ENCODE measurements around the gene IQSEC3. TPM values are rescaled to one million over a fixed set of nuclear protein-coding genes. Genes with fewer than 3 reads are reported as not detected.

Gene IQSEC3
- total RNA-seq, 6 donors from 2014 or later: 2.1 to 19.0 (median 8.2) TPM

DNA sequence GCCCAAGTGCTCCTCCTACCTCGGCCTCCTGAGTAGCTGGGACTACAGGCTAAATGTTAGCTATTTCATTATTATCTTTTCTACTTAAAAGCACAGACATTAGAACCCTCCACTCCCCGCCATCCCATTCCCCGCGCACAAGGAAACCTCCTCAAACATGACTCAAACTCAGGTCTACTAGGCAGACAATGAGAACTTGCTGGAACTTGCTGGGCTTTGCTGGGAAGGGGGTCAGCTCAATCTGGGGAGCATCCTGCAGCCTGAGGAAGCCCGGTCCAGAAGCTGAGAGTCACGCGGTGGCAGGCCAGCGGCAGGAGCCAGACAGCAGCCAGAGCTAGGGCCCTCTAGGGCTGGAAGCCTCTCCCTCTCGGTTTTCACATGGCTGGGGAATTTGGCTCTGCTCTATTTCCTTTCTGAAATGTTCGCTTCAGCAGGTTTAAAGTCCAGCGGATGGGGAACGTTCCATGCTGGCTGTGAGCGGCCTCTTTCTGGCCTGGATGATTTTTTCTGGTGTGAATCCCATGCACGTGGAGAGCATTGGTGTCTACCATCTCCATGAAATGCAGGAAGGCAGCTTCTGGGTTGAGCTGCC, 78.9 kb downstream of the IQSEC3 start:
- TF ChIP-seq POLR2AphosphoS5 (IDR thresholded peaks at IDR 0.05) (no peak), EP300 (IDR thresholded peaks at IDR 0.05) (no peak), POLR2A (IDR thresholded peaks at IDR 0.05) (no peak)
- TF ChIP-seq, protein P1, sequence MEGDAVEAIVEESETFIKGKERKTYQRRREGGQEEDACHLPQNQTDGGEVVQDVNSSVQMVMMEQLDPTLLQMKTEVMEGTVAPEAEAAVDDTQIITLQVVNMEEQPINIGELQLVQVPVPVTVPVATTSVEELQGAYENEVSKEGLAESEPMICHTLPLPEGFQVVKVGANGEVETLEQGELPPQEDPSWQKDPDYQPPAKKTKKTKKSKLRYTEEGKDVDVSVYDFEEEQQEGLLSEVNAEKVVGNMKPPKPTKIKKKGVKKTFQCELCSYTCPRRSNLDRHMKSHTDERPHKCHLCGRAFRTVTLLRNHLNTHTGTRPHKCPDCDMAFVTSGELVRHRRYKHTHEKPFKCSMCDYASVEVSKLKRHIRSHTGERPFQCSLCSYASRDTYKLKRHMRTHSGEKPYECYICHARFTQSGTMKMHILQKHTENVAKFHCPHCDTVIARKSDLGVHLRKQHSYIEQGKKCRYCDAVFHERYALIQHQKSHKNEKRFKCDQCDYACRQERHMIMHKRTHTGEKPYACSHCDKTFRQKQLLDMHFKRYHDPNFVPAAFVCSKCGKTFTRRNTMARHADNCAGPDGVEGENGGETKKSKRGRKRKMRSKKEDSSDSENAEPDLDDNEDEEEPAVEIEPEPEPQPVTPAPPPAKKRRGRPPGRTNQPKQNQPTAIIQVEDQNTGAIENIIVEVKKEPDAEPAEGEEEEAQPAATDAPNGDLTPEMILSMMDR (IDR thresholded peaks at IDR 0.05): no peak
- H3K27ac ChIP-seq: no peak overlapping the region
- no peak for DNase-seq
- 74 to 76% methylated on average over 10 to 14 of the region's 14 CpGs for WGBS, 2 donors
- H3K4me3 ChIP-seq: no peak overlapping the region
- H3K36me3 ChIP-seq: no peaks in the 10 kb centered on the region
- ATAC-seq (ENCODE audit: low FRiP score in 2 of 2): no peak
- no peaks in the 10 kb centered on the region for H3K27me3 ChIP-seq
- peaks cover 0 to 4% (median 0%) of the 10 kb centered on the region in 4 donors for H3K4me1 ChIP-seq
- H3K9me3 ChIP-seq: no peaks in the 10 kb centered on the region

DNA sequence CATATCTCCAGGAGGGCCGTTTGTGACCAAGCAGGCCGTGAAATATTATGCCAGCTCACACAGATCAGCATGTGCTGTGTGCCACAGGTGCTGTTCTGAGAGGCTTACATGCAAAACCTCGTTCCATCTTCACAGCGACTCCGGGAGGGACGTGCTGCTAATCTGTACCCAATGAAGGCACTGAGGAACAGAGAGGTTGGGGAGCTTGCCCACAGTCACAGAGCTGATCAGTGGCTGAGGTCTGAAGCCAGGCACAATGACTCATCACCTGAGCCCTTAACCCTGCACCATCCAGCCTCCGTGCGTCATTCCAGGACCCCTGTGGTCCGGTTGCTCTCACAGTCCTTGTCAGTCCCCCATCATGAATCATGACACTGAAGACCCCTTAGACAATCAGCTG, 80.7 kb downstream of the IQSEC3 start:
- no peaks in the 10 kb centered on the region for H3K36me3 ChIP-seq
- no peaks in the 10 kb centered on the region for H3K9me3 ChIP-seq
- H3K27ac ChIP-seq: no peak overlapping the region
- no peaks in the 10 kb centered on the region for H3K27me3 ChIP-seq
- no peak overlapping the region for H3K4me3 ChIP-seq
- no peak for ATAC-seq (ENCODE audit: low FRiP score in 2 of 2)
- no peak for TF ChIP-seq POLR2AphosphoS5 (IDR thresholded peaks at IDR 0.05)
- 72 to 89% methylated on average over 3 to 9 of the region's 9 CpGs for WGBS, 2 donors
- H3K4me1 ChIP-seq: peaks cover 0 to 4% (median 0%) of the 10 kb centered on the region in 4 donors
- DNase-seq: no peak

DNA sequence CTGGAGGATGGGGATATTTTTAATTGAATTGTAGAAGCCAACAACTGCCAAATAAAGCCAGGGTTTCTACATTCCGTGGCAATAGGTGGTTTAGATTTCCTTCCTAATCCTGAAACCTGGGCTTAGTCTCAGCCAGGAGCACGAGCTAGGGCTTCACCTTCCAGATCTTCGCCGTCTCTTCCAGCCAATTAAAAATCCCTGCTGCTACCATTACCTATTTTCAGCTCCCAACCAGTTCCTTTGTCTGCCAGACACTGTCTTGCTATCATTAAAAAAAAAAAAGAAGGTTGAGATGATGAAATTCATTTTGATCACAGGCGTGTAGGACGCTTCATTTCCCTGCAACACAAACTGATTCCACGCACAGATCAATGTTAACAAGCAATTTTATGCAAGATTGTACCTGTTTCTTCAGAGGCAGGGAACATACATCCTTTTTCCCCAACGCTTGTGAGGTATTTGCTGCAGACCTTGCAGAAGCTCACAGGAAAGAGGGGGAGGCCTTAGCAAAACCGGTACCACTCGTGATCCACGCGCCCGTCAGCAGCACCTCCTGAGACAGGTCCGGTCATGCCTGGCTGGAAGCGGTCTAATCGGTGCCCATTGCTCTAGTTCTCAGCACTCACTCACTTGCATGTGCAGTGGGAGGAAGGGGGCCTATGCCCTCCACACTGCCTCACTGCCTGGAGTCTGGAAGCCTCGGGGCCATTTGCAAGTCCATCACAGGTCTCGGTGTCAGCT, 82.3 kb downstream of the IQSEC3 start:
- WGBS, 2 donors: 79 to 87% methylated on average over 16 to 18 of the region's 18 CpGs

DNA sequence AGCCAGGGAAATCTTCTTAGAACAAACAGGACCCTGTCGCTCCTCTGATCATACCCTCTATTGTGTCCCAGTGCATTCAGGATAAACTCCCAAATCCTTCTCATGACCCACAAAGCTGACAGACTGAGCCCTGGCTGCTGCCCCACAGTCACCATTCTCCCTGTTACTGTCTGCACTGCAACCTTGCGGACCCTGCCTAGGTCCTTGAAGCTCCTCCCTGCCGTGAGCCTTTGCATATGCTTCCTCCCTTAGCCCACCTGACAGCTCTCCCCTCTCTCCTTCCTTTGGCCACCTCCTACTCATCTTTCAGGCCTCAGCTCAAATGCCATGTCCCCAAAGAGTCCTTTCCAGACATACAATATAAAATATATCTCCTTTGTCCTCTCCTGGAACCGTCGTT, 85.0 kb downstream of the IQSEC3 start:
- H3K36me3 ChIP-seq: no peaks in the 10 kb centered on the region
- TF ChIP-seq EP300 (IDR thresholded peaks at IDR 0.05) (no peak), POLR2AphosphoS5 (IDR thresholded peaks at IDR 0.05) (no peak), POLR2A (IDR thresholded peaks at IDR 0.05) (no peak)
- TF ChIP-seq, protein P1 (IDR thresholded peaks at IDR 0.05): no peak
- H3K4me1 ChIP-seq: no peaks in the 10 kb centered on the region
- H3K9me3 ChIP-seq: no peaks in the 10 kb centered on the region
- 79 to 83% methylated on average over 5 of the region's 5 CpGs for WGBS, 2 donors
- no peaks in the 10 kb centered on the region for H3K27me3 ChIP-seq
- H3K27ac ChIP-seq: no peak overlapping the region
- DNase-seq (no peak), ATAC-seq (ENCODE audit: low FRiP score in 2 of 2) (no peak)
- H3K4me3 ChIP-seq: no peak overlapping the region

More for the DNA sequence above, 82.3 kb downstream of the IQSEC3 start:
- peaks cover 0 to 4% (median 0%) of the 10 kb centered on the region in 4 donors for H3K4me1 ChIP-seq
- H3K27me3 ChIP-seq: no peaks in the 10 kb centered on the region
- no peak overlapping the region for H3K27ac ChIP-seq
- H3K9me3 ChIP-seq: no peaks in the 10 kb centered on the region
- DNase-seq: no peak
- no peak for ATAC-seq (ENCODE audit: low FRiP score in 2 of 2)
- no peaks in the 10 kb centered on the region for H3K36me3 ChIP-seq
- TF ChIP-seq EP300 (IDR thresholded peaks at IDR 0.05) (no peak), POLR2A (IDR thresholded peaks at IDR 0.05) (no peak), POLR2AphosphoS5 (IDR thresholded peaks at IDR 0.05) (no peak)
- TF ChIP-seq, protein P1 (IDR thresholded peaks at IDR 0.05): no peak
- H3K4me3 ChIP-seq: no peak overlapping the region

DNA sequence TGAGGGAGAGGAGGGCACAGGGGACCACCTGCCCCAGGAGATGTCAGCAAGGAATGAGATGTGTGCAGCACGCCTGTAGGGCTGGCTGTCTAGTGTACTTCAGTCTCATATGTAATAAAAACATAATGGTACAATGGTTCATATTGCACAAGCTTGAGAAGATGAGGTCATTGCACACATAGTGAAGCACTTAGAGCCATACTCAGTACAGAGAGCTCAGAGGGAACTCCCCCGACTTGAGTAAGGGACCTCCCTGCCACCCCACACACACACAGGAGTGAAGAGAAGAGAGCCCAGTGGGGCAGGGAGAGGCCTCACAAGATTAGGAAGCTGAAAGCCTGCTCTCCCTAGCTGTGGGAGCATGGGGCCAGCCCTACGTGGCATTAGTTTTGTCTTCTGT, 85.9 kb downstream of the IQSEC3 start:
- DNase-seq (no peak), ATAC-seq (ENCODE audit: low FRiP score in 2 of 2) (peak; percentile 3 to 37)
- WGBS, 2 donors: 42 to 49% methylated on average over 3 of the region's 3 CpGs
- Histone ChIP-seq H3K9me3 (no peaks in the 10 kb centered on the region), H3K4me3 (no peak overlapping the region), H3K4me1 (no peaks in the 10 kb centered on the region), H3K36me3 (no peaks in the 10 kb centered on the region), H3K27ac (no peak overlapping the region), H3K27me3 (no peaks in the 10 kb centered on the region)
- TF ChIP-seq POLR2AphosphoS5 (IDR thresholded peaks at IDR 0.05) (no peak), POLR2A (IDR thresholded peaks at IDR 0.05) (no peak), EP300 (IDR thresholded peaks at IDR 0.05) (no peak)
- TF ChIP-seq, protein P1 (IDR thresholded peaks at IDR 0.05): no peak

All from upper lobe of left lung (tissue), 6 donors.